Skin epidermis (tissue), 12 donors: ENCODE data around the gene PRKAG1.

Source experiments
- H3K27ac ChIP-seq, 21 experiments: fragments of 200-600 bp; sonication (generic) in 11 of 21; one replicate each; pipeline ENCODE4 v1.5.0; 2020; ENCODE audit warnings: mild to moderate bottlenecking in 3 of 21, inconsistent platforms in 2 of 21, moderate library complexity in 2 of 21
- H3K4me3 ChIP-seq, 7 experiments: fragments of 200-600 bp; sonication (generic) in 2 of 7; one replicate each; pipeline ENCODE4 v1.5.0; 2020; ENCODE audit warnings: inconsistent platforms in 2 of 7, mild to moderate bottlenecking in 2 of 7, moderate library complexity in 1 of 7

Gene PRKAG1

DNA sequence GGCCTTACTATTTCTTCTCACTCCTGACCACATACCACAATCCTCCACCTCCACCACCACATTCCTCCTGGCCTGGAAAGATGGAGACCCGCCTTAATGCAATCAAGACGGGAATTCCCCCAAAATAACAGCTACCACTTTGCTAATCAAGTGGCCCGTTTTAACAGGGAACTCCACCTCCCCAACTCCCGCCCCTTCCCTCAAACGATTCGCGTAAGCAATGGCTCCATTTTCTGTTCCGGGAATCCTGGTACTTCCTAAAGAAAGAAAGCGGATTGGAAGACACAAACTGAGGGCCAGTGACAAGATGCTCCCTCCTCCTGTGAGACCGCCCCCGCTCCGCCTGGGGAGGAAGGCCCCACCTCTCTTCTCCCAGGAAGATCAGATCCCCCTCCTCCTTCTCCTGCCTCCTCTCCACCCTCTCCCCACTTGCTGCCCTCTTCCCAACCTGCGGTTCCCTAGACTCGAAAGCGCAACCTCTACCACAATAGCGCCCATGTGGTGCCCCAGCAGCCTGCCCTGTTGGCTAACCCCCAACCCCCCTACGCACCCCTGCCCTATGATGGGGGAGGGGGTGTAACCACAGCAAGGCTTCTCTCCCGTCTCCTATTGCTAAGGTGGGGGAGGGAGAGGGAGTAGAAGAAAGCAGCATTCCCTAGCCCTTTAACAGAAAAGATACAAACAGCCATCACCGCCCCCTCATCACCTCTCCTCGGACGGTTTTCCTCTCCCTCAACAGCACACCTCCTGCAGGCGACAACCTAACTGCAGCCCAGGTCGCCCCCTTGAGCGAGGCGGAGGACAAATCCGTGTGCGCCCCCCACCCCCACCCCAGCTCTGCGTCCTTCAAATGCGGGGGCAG, 62.1 kb downstream of the PRKAG1 start:
- Histone ChIP-seq H3K4me3 (peak overlapping the region; percentile 68 to 99 (median 90)), H3K27ac (peak overlapping the region; percentile 70 to 96 (median 91))

DNA sequence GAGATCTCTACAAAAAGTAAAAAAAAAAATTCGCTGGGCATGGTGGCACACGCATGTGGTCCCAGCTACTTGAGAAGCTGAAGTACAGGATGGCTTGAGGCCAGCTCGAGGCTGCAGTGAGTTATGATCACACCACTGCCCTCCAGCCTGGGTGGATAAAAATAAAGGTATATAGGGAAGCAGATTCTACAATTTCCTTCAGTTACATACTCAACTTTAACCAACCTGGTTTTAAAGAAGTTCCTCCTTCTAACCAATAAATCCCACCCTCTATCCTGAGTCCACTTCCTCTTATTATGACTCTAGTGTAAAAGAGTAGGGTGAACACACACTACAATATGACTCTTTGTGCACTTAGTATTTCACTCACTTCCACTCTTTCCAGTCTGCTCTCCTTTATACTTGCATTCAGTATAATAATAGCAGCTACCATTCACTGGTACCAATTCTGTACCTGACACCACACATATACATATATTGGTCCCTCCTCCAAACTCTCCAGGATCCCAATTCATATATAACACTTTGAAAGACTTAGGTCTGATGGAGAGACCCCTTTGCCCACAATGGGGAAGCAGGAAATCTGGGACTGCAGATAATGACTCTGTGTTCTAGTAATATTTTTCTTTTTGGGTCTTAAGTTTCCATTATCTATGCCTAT, 63.6 kb downstream of the PRKAG1 start:
- no peak overlapping the region for H3K4me3 ChIP-seq
- peak overlapping the region in 1 of 21 experiments; percentile 0 for H3K27ac ChIP-seq

DNA sequence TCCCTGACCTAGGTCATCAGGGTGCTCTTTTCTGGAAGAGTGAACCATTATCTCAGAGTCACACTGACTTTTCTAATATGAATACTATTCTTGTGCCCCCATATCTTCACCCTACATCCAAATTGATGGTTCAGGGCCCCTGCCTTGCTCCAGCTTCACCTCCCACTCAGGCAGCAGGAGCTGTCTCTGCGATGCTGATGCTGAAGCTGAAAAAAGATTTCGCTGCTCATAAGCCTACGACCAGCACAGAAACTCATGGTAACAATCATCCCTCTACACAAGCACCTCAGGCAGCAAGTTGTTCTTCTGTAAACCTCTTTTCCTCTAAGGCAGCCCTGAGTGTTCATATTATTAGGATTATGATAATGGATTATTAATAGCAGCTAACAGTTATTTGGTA, 64.5 kb downstream of the PRKAG1 start:
- no peak overlapping the region for H3K4me3 ChIP-seq
- no peak overlapping the region for H3K27ac ChIP-seq

DNA sequence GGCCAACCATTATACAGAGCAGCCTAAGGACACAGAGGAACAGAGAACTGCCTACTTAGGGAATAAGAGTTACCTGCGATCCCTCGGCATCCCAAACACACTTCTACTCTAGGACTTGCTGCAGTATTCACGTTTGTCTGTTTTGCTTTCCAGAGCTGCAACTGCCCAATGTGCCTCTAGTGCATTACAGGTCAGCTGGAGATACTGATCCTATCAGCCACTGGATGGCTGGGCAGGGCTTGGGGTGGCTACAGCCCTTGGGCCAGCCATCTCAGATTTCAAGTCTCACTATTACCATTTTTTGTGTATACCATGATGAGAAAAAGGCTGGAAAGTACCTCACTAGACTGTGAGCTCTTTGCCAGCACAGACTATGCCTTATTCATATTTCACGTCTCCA, 65.9 kb downstream of the PRKAG1 start:
- no peak overlapping the region for H3K27ac ChIP-seq

More for the DNA sequence above, 65.9 kb downstream of the PRKAG1 start:
- no peak overlapping the region for H3K4me3 ChIP-seq
